Measurements from ENCODE around the gene MAD2L2.
A peak's percentile ranks its signal among the peaks of the same experiment; 100 is the strongest.

Gene MAD2L2

DNA sequence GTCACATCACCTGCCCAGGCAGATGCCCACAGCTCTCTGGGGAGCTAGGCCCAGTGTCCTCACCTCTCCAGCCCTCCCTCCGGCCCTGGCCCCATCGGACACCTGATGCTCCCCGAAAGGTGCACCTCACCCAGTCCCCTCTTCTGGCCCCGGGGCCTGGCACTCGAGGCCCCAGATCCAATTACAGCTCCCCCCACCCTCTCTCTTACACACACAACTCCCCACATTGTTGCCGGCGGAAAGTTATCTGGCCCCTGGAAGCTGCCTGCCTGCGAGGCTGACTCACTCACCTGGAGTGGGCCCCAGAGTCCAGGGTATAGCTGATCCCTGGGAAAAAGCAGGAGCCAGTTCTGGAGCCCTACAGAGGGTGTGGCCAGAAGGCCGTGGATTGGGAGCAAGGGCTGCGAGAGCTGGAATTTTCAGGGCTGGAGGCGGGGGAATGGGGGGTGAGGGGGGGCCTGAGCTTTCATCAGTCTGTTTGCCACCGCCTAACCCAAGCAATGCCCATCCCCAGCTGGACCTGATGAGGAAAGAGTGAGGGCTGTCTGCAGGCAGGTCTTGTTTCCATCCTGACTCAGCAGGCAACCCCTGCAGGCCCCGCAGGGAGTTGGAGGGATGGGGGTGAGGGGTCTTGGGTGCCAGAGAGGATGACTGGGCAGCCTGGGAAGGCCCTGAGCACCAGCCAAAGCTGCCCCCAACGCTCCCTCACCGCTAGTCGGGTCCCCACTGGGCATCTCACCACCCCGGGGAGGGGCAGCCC is 27.7 kb downstream of the MAD2L2 start:
- DNase-seq: no peak

DNA sequence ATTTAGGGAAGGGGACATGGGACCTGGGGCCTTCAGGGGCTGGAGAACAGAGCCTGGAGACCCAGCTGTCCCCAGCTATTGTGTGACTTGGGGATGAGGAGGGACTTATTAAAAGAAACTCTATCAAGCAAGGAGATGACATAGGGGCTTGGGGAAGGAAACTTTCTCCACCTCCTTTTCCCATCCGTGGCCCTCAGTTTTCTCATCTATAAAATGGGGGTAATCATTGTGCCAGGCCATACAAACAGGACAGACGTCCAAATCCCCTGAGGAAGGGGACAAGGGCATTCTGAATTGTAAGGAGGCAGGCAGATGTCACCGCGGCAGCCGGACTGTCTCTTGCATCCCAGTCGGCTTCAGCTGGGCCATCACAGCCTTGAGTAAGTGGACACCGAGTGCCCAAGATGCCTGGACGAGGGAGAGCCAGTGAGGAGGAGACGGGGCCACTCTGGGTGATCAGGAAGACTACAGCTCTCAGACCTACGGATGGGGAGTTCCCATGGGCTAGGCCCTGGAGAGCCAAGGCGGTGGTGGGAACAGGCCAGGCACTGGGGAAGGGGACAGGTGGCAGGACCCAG is 28.7 kb downstream of the MAD2L2 start:
- no peak for DNase-seq

DNA sequence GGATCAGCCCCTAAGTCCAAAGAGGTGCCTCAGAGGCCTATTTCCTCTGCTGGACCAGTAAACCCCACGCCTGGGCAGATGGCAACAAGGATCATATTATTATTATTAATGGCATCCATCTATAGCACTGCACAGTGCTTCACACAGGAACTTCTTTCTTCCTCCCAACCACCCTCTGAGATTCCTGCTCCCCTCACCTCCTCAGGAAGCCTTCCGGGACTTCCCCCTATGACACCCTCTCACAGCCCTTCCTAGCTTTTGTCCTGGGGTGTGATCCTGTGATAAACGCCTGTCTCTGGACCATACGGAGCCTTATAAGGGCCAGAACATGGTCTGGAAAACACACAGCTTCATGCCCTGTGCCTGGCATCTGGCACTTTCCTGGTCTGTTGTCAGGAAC is 29.9 kb downstream of the MAD2L2 start:
- DNase-seq: no peak

DNA sequence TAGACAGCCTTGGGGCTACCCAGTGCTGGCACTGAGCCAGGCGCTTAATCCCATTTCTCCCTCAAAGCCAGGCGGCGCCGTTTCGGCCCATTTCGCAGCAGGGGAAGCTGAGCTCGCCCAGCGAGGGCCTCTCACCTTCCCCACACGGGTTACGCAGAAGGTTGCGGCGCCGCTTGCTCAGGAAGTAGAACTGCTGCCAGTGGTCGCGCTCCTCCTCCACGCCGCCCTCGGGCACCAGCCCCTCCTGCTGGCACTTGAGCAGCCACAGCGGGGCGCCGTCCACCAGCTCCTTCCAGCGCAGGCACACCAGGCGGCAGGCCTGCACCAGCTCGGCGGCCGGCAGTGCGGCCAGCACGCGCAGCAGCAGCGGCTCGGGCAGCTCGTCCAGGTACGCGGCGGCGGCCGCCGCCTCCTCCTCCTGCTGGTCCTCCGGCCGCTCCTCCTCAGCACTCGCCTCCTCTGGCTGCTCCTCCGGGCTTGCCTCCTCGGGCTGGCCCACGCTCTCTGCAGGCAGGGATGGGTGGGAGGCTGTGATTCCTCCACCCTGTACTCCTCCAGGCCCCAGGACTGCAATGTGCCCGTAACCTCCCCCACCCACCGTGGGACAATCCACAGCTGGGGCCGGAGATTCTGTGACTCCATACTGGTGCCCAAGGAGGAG is 30.5 kb downstream of the MAD2L2 start:
- peak; percentile 79 to 91 (median 84) for DNase-seq

DNA sequence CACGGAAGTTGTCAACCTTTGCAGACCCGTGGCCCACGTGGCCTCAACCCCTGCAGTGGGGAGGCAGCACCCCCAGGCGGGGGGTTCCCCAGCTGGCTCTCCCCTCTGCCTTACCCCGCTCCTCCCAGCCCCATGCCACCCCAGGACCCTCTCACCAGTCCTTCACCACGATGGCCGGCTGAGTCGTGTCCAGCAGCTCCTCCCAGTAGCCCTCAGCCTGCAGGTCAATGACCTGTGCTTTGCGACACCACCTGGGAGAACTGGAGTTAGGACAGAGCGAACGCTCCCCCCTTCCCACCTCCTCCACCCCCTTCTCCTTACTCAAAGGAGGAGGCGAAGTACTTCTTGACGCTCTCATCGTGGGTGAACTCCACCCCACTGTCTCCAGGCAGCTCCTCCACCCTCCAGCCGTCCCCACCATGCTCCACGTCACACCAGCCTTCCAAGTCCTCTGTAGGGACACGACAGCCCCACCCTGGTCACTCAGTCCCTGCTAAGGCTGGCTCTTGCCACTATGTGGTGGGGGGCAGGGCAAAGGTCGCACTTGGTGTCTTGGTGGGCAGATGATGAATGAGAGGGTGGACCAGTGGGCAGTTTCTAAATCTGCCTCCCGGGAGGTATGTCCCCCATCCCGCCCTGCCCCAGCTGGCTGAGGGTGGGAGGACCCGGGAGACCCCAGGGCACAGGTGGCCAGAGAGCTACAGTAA is 31.2 kb downstream of the MAD2L2 start:
- no peak for DNase-seq

DNA sequence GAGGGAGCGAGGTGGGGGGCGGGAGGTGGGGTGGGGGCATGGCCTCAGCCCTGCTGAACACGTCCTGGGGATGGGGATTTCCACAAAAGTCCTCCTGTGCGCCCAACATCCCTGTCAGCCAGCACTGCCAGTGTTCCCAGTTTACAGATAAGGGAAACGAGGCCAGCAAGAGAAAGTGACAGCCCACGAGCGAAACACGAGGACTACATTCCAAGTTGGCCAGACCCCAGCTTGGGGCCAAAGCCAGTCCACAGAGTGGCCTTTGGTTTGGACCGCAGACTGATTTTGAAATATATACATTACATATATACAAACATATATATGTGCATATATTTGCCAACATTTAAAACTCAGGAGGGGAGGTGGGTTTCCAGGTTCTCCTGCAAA is 31.7 kb downstream of the MAD2L2 start:
- no peak for DNase-seq

DNA sequence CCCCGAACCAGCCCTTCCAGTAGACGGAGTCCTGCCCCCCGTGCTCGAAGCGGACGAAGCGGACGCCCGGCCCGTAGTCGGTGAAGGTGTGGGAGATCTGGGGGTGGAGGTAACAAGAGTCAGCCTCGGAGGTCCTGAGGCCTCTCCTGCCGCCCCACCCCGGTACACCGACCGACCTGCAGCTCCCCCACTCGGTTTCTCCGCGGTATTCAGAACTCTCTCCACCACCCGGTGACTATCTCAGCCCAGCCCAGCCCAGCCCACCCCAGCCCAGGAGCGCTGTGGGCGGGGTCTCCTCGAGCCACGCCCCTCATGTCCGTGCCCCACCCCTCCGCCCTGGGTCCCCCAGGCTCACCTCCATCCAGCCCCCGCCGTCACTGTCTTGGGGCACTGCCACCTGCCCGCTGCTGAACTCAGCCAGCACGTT is 32.2 kb downstream of the MAD2L2 start:
- DNase-seq: peak in 1 of 3 donors; percentile 54

DNA sequence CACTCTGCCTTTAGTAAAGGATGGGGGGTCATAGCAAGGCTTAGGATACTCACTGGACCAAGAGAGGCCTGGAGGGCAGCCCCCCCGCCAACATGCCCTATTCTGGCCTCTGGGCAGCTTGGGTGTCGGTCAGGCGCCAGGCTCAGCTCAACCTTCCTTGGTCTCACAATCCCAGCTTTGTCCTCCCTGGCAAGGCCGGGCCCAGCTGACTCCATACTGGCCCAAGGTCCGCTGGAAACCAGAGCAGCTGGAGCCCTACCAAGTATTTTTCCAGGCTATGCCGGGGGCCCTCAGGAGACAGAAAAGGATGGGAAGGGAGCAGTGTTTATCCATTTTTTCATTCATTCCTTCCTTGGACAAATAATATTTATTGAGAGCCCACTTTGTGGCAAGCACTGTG is 32.9 kb downstream of the MAD2L2 start:
- DNase-seq: no peak

DNA sequence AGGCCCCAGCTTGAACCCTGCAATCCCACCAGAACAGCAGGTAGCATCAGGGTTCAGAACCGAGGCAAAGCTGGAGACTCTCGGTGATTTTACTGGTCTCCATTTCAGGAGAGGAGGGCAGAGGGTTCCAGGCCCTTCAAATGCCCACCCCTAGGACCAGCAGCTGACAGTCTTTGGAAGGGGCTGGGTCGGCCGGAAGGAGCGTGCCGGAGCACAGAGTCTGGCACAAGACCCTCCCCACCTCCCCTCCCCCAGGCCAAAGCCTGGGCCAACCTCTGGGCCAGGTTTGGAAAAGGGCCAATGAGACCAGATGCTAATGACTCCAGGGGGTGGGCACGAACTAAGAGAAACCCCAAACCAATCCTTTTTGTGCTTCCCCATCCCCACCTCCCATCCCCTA is 33.6 kb downstream of the MAD2L2 start:
- no peak for DNase-seq

DNA sequence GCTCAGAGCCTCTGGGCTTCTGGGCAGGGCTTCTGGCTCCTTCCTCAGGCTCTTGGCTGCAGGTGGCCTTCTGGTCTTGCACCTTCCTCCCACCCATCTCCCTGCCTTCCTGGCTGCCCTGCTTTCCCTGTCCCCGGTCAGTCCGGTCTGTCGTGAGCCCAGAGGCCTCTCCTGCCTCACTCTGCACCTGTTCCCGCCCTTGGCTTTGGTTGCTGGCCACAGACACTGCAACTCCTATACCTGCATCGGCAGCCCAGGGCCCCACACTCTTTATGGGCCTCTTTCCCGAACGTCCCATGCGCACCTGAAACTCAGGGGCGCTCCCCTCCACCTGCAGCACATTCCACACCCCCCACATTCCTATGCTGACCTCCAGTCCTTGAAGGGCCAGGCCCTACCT is 34.6 kb downstream of the MAD2L2 start:
- no peak for DNase-seq

DNA sequence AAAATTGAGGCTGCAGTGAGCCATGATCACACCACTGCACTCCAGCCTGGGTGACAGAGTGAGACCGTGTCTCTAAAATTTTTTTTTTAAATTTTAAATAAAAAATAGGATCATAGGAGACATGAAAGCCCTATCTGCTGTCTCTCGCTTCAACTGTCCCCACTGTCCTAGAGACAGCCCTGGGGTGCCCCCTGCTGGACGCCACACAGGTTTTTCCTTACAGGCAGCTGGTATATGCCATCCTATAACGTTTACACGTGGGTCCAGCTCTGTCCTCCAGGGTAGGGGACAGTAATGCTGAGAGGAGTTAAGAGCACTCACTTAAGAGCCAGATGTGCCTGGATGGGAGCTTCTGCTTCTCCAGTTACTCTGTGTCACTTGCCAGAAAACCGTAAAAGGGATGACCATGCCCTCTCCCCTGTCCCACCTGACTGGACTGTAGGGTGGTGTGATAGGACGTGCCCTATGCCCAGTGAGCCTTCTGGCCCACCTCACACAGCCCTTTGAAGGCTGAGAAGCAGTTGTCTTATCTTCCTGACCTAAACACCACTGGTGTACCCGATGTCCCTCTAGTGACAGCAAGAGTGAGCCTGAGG is 35.2 kb downstream of the MAD2L2 start:
- peak; percentile 81 to 95 (median 90) for DNase-seq

DNA sequence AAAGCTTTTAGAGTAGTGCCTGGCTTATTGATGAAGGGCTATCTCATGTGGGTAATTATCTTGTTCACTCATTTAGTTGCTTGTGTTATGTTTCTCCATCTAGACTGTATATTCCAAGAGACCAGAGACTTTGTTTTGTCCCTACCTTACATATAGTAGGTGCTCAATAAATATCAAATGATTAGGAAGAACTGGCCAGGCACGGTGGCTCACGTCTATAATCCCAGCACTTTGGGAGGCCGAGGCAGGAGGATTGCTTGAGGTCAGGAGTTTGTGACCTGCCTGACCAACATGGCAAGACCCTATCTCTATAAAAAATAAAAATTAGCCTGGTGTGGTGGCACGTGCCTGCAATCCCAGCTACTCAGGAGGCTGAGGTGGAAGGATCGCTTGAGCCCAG is 35.7 kb downstream of the MAD2L2 start:
- DNase-seq: no peak

DNA sequence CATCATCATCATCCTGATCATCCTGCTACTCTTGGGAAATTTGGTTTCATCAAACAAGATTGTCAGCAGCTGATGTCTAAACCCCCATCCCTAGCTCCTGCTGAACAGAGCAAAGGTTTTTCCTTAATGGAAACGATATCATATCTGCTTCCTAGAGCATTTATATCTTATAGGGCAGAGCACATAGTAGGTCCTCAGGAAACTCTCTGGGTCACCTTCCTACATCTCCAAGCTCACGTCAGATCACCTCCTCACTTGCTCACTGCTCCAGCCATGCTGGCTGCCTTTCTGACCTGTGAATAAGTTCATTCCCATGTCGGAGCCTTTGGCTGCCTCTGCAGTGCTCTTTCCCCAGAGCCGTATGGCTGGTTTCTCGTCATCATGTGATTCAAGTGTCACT is 37.2 kb downstream of the MAD2L2 start:
- no peak for DNase-seq

DNA sequence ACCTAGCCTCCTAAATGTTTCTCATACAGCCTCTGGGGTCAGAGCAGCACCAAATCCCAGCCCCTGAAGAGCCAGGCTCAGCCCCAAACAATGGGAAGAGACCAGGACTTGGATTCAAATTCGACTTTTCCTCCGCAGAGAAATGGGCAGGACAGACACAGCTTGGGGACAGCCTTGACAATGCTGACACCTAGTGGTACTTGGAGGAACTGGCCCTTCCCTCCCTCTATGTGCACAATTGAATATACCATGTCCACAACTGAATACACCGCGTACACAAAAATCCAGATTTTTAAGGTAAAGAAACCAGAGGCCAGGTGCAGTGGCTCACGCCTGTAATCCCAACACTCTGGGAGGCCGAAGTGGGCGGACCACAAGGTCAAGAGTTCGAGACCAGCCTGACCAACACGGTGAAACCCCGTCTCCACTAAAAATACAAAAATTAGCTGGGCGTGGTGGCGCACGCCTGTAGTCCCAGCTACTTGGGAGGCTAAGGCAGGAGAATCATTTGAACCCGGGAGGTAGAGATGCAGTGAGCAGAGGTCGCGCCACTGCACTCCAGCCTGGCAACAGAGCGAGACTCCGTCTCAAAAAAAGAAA is 38.4 kb downstream of the MAD2L2 start:
- DNase-seq: peak; percentile 62 to 79 (median 78)

DNA sequence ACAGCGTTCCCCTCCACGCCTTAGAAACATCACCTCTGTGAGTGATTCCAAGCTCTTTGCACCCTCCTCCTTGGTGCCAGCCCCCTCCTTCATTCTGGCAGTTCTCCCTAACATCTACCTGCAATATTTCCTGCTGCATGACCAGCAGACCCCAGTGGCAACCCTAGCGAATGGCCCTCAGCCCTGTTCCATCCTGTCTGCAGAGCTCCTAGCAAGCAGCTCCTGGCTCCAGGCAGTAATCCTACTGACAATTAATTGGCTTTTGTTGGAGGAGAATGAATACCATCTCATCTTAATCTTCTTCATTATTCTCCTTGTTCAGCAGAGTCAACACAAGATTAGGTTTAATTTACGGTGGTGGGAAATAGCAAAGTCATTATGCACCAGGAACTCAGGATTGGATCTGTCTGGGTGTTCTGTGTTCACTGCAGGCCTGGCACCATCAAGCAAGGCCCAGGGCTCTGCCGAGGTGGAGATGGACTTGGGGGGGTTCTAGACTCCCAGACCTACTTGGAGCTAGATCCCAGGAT is 39.1 kb downstream of the MAD2L2 start:
- DNase-seq: no peak

DNA sequence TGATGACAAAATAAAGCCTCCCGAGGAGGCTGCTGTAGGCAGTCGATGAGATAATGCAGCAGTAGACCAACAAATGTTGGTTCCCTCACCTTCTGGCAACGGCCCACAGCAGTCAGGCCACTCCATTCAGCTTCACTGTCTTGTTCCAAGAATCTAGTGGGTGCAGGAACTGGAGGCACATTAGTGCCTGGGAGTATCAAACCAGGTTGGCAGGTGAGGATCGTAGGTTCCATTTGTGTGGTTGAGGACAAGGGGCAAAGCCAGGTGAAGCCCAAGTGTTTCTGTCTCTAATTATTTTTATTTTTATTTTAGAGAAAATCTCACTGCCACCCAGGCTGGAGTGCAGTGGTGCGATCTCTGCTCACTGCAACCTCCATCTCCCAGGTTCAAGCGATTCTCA is 40.0 kb downstream of the MAD2L2 start:
- no peak for DNase-seq

DNA sequence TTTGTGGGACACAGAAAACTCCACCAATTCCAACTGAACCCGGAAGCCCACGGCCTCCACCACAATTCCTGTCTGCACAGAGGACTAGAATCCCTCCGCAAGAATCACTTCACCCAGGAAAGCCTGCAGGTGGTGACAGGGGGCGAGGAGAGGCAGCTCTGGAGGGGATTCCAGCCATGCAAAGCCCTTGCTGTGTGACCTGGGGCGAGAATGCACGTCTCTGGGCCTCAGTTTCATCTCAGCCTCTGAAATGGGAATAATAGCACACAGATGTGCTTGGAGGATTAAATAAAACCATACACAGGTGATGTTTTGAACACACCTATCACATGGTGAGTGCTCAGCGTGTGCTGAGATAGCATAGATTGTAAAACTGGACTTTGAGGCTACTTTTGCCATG is 40.8 kb downstream of the MAD2L2 start:
- DNase-seq: no peak

DNA sequence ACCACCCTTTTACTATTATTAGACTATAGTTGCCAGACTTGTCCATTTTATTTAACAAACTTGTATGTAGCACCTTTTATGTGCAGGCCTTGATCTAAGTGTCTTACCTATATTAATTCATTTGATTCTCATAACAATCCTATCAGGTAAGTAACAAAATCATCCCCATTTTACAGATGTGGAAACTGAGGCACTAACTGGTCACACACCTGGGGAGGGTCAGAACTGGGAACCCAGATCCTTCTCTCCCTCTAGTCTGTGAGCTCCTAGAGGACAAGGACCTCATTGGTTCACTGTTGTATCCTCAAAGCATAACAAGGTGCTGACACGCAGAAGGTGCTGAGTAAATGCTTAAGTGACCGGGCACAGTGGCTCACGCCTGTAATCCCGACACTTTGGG is 41.6 kb downstream of the MAD2L2 start:
- DNase-seq: no peak

DNA sequence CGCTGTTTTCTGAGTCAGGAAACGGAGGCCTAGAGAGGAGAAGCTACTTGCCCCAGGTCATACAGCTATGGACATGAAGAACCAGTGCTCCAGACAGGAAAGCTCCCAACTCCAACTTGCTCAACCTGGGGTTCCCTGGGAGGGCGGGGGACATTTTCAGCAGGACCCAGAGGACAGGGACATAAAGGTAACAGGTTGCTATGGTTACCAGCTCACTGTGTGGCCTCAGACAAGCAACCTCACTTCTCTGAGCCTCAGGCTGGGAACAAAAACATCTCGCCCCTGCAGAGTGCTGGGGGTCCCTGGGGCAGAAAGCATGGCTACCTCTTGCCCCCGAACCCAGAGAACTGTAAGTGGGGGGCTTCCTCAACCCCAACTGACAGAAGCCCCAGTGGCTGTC is 42.8 kb downstream of the MAD2L2 start:
- no peak for DNase-seq

DNA sequence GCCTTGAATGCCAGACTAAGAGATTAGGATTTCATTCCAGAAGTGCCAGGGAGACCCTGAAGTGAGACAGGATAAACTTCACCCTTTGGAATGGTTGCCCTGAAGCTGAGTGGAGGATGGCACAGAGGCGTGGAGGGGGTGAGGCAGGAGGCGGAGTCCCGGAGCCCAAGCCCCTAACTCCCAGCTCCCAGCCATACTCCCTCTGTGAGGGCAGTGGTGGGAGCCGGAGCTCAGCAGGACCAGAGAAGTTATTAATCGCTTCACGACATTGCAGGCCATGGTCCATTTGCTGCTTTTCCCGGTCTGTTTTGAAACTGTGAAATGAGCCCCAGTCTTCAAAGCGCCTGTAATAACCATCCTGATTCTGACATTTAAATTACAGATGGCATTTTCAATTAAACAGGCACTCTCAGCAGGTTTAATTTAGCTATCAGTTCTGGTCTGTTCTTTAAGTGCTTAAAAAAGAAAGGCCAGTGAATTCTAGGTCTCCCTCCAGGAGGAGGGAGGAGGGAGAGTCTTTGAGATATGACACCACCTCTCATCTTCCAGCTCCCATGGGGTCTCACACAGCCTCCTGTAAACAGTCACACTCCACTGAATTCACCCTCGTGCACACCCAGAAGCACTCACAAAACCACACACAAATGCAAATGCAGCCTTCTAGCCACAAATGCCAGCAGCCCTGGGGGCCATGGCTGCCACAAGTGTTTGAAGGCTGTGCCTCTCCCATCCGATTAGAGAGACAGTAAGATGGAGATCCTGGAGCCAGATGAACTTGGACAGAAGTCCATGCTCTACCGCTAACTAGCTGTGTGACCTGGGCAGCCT is 46.4 kb downstream of the MAD2L2 start:
- DNase-seq: no peak

DNA sequence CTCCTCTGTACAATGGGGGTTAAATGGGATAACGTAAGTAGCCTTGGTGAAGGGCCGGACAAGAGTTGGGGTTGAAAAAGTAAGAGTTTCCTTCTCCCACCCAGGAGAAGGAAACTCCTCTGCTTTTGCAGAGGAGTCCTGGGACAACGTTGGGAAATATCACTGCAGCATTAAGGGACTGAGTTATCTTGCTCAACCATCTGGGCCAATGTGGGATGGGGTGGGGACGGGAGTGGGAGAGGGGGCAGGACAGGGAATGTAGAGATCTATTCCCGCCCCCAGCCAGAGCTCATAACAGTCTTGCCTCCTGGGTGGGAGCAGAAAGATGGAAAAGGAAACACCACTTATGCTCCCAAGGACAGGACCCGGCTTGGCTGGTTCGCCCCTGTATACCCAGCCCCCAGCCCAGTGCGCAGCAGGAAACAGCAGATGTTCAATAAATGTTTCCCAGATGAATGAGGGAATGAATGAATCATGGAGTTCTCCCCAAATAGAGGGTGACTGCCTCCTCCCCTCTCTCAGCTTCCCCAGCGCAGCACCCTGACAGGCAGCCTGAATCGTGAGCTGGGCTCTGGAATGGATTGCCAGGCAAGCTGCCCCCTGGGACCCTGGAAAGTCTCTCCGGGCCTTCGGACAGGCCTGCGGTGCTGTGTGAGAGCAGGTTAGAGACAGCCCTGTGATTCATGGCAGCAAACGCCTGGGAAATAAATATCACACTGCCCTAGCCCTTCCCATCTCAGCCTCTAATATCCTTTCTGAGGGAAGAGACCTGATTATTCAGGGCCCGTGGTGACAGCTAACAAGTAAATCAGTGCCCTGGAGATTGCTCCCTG is 51.5 kb downstream of the MAD2L2 start:
- DNase-seq: no peak
